HG03175 (cell line): ENCODE measurements around the gene ANKRD36C.
"Not testable (repeated sequence)": the region's sequence is repeated elsewhere in the genome, so short reads cannot be mapped to it uniquely, and the experiment has no call there.

Source experiments
- ATAC-seq: cut with Tn5 transposase; IDR thresholded peaks from one replicate; pipeline ENCODE4 v1.9.1; 2021; ENCODE audit warnings: mild to moderate bottlenecking, moderate library complexity; ENCODE audit not compliant: unreplicated experiment

ANKRD36C gene

GRCh38 chr2:95799892-95800291, 191.7 kb downstream of the ANKRD36C start:
- no peak for ATAC-seq

DNA sequence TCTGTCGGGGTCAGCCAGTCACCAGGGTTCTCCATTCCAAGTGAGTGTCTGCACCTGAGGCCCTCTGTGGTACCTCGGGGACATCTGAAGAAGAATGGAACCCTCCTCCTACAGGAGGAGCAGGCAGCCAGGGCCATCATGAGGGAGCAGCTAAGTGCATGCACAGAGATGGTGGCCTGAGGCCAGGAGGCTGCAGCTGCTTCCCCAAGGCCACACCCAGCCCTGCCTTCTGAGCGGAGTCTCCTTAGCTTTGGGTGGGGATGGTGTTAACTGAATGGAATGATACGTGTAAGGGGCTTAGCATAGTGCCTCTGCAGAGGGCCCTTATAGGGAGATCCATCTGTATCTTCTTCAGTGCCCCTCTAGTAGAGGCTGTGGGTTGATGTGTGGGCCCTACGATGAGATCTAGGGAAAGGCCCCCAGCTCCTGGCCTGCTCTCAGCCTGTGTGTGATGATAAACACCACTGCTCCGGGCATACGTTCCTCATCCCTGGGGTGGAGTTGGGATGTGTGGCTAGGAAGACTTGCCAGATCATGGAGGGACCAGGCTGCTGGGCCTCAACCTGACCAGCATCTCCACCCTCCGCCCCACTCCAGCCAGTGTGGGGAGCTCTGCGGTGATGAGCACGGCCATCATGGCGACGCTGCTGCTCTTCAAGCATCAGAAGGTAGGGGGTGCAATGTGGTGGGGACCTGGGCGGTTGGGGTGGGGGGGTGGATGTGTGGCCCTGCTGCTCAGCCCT, 192.3 kb downstream of the ANKRD36C start:
- not testable (repeated sequence) for ATAC-seq

DNA sequence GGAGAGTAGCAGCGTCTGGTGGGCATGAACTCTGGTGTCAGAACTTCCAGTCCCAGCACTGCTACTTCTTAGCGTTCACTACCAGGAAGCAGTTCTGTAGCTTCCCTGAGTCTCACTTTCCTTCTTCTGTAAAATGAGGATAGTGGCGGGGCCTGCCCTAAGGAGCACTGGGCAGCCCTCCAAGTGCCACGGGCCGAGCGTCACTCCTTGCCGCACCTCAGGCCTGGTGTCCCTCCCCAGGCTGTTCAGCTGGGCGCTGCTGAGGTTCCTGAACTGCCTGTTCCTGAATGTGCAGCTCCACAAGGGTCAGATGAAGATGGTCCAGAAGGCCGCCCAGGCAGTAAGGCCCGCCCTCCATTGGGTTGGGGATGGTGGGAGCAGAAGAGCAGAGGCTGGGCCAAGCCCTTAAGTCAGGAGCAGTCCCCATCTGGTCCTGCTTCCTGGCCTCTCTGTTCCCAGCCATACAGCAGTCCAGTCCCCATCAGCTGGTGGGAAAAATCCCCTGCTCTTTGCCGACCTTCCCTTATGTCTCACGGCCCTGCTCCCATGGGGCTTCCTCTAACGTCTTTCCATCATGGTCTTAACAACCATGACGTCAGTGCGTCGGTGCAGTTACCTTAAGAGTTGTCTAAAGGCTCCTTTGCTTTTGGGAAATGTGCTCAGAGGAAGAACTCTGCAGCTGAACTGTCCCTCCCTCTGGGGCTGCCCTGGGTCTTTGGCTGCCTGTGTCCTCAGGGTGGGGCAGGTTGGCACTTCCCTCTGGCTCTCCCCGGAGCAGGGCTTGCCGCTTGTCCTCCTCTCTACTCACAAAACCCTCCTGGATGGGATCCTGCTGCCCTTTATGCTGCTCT, 195.2 kb downstream of the ANKRD36C start:
- ATAC-seq, result not testable (repeated sequence)

DNA sequence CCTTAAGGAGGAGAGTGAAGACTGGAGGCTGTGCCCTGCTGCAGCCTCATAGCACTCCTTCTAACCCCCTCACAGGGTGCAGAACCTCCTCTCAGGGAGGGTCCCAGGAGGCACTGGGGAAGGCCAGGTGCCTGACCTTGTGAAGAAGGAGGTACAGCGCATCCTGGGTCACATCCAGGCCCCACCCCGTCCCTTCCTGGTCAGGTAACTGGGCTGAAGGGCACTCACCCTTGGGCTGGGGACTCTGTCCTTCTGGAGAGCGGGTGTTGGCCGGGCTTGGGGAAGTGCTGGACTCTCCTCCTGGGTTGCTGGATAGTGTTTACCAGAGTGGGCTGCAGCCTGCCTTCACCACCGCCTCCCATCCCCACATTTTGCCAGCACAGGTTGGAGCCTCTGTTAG, 197.7 kb downstream of the ANKRD36C start:
- ATAC-seq, result not testable (repeated sequence)

DNA sequence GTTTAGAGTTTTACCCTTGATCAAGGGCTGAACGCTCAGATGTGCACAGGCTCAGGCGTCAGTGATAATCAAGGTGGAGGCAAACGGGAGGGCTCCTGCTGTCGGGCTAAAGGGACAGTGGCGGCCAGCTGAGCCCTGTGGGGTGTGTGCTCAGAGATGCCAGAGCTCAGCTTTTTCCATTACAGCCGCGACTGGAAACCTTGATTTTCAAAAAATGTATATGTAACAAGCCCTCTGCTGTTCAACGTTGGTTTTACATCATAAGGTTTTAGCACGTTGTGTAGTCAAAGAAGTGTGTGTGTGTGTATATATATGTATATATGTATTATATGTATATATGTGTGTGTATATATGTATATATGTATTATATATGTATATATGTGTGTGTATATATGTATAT, 201.4 kb downstream of the ANKRD36C start:
- ATAC-seq, result not testable (repeated sequence)

DNA sequence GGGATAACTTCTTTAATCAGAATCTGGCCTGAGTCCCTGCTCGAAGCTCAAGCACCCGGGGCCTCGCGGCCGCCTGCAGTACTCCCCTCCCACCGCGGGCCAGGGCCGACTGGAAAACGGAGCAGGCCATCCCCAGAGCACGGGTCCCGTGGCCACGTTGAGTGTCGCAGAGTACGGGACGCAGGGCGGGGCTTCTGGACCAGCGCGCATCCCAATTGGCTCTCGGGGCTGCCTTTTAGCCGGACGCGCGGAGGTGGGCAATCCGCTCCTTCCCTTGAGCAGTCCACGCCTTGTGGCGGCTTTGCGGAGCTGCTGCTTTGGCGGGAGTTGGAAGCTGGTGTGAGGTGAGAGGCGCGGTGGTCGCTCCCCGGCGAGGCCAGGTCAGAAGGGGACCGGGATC, 202.2 kb downstream of the ANKRD36C start:
- ATAC-seq, result not testable (repeated sequence)

DNA sequence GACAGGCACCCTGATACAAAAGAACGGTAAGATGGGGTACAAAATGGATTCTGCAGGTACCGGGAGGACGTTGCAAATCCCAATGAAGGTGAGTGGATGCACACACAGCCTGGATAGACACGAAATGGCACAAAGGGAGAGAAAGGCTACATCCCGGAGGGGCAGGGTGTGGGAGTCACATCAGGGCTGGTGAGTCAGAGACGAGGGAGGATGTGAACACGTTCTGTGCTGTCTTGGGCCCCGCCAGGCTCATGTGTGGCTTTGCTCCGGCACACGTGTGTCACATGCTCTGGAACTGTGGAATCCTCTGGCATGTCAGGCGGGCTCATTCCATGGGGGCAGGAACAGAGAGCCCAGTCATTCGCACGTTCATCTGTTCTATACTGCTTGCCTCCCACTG, 203.0 kb downstream of the ANKRD36C start:
- ATAC-seq, result not testable (repeated sequence)
